B cell (primary cell): ENCODE measurements around the gene GINS3.

Experiments used
- EZH2 ChIP-seq: IDR thresholded peaks from 2 replicates; pipeline ENCODE4 v1.6.1; 2012; ENCODE audit warnings: borderline replicate concordance, low read depth, mild to moderate bottlenecking, moderate library complexity, low read length; ENCODE audit not compliant: insufficient read depth, poor library complexity, severe bottlenecking
- TF ChIP-seq, protein P1 (sequence below): fragments of 200-600 bp; IDR thresholded peaks from one replicate; pipeline ENCODE4 v1.8.0; 2022; ENCODE audit warnings: antibody characterized with exemption, mild to moderate bottlenecking

GRCh38 chr16:58454178-58454577, 61.9 kb downstream of the GINS3 start:
- TF ChIP-seq, protein P1, sequence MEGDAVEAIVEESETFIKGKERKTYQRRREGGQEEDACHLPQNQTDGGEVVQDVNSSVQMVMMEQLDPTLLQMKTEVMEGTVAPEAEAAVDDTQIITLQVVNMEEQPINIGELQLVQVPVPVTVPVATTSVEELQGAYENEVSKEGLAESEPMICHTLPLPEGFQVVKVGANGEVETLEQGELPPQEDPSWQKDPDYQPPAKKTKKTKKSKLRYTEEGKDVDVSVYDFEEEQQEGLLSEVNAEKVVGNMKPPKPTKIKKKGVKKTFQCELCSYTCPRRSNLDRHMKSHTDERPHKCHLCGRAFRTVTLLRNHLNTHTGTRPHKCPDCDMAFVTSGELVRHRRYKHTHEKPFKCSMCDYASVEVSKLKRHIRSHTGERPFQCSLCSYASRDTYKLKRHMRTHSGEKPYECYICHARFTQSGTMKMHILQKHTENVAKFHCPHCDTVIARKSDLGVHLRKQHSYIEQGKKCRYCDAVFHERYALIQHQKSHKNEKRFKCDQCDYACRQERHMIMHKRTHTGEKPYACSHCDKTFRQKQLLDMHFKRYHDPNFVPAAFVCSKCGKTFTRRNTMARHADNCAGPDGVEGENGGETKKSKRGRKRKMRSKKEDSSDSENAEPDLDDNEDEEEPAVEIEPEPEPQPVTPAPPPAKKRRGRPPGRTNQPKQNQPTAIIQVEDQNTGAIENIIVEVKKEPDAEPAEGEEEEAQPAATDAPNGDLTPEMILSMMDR, result no peak
- TF ChIP-seq EZH2, result no peak
